Activated naive CD4-positive, alpha-beta T cell treated with anti-CD3 and anti-CD28 coated beads, Interleukin-2, amount 50 U/mL, for 24 hours (primary cell): Measurements from ENCODE around the gene TGFB1.

Experiments
- H3K27ac Mint-ChIP-seq: one replicate; pipeline ENCODE4 v1.8.0; 2021; ENCODE audit warnings: mild to moderate bottlenecking, mixed read lengths
- H3K27me3 Mint-ChIP-seq: one replicate; pipeline ENCODE4 v1.8.0; 2021; ENCODE audit warnings: mixed read lengths
- H3K36me3 Mint-ChIP-seq: one replicate; pipeline ENCODE4 v1.8.0; 2021; ENCODE audit warnings: mixed read lengths
- H3K4me1 Mint-ChIP-seq: one replicate; pipeline ENCODE4 v1.8.0; 2021; ENCODE audit warnings: mixed read lengths
- H3K4me3 Mint-ChIP-seq: one replicate; pipeline ENCODE4 v1.8.0; 2021; ENCODE audit warnings: mild to moderate bottlenecking, mixed read lengths
- H3K9me3 Mint-ChIP-seq: one replicate; pipeline ENCODE4 v1.8.0; 2021; ENCODE audit warnings: mixed read lengths

TGFB1 gene

GRCh38 chr19:41334793-41335192 is 18.9 kb downstream of the TGFB1 start:
- no peaks in the 10 kb centered on the region for H3K27me3 Mint-ChIP-seq
- H3K9me3 Mint-ChIP-seq, result no peaks in the 10 kb centered on the region
- peak overlapping the region; percentile 27 for H3K27ac Mint-ChIP-seq
- no peak overlapping the region for H3K4me3 Mint-ChIP-seq
- peaks cover 36% of the 10 kb centered on the region for H3K4me1 Mint-ChIP-seq
- H3K36me3 Mint-ChIP-seq, result peaks cover 12% of the 10 kb centered on the region

- Mint-ChIP-seq H3K4me1 (peaks cover 48% of the 10 kb centered on the region), H3K4me3 (no peak overlapping the region), H3K36me3 (peaks cover 10% of the 10 kb centered on the region), H3K27ac (no peak overlapping the region), H3K9me3 (no peaks in the 10 kb centered on the region), H3K27me3 (no peaks in the 10 kb centered on the region)
These were observed 21.3 kb downstream of the TGFB1 start for GRCh38 chr19:41332468-41332867.

GRCh38 chr19:41332000-41332399 is 21.7 kb downstream of the TGFB1 start:
- no peak overlapping the region for H3K4me3 Mint-ChIP-seq
- H3K36me3 Mint-ChIP-seq, result peaks cover 11% of the 10 kb centered on the region
- no peaks in the 10 kb centered on the region for H3K9me3 Mint-ChIP-seq
- no peaks in the 10 kb centered on the region for H3K27me3 Mint-ChIP-seq
- peaks cover 49% of the 10 kb centered on the region for H3K4me1 Mint-ChIP-seq
- H3K27ac Mint-ChIP-seq, result no peak overlapping the region

GRCh38 chr19:41330946-41331678 is 22.6 kb downstream of the TGFB1 start:
- H3K27me3 Mint-ChIP-seq, result no peaks in the 10 kb centered on the region
- no peak overlapping the region for H3K27ac Mint-ChIP-seq
- H3K9me3 Mint-ChIP-seq, result no peaks in the 10 kb centered on the region
- peaks cover 13% of the 10 kb centered on the region for H3K36me3 Mint-ChIP-seq
- H3K4me3 Mint-ChIP-seq, result no peak overlapping the region
- peaks cover 58% of the 10 kb centered on the region for H3K4me1 Mint-ChIP-seq

GRCh38 chr19:41330481-41330880 is 23.2 kb downstream of the TGFB1 start:
- peak overlapping the region; percentile 95 for H3K27ac Mint-ChIP-seq
- H3K4me1 Mint-ChIP-seq, result peaks cover 60% of the 10 kb centered on the region
- H3K36me3 Mint-ChIP-seq, result peaks cover 13% of the 10 kb centered on the region
- H3K4me3 Mint-ChIP-seq, result peak overlapping the region; percentile 15
- H3K9me3 Mint-ChIP-seq, result no peaks in the 10 kb centered on the region
- H3K27me3 Mint-ChIP-seq, result no peaks in the 10 kb centered on the region

- peak overlapping the region; percentile 85 for H3K4me3 Mint-ChIP-seq
- H3K9me3 Mint-ChIP-seq, result no peaks in the 10 kb centered on the region
- peaks cover 71% of the 10 kb centered on the region for H3K4me1 Mint-ChIP-seq
- H3K27me3 Mint-ChIP-seq, result no peaks in the 10 kb centered on the region
- peaks cover 13% of the 10 kb centered on the region for H3K36me3 Mint-ChIP-seq
- H3K27ac Mint-ChIP-seq, result peak overlapping the region; percentile 98
These were observed 24.9 kb downstream of the TGFB1 start for GRCh38 chr19:41328842-41329225.

GRCh38 chr19:41328157-41328841 is 25.4 kb downstream of the TGFB1 start:
- H3K27me3 Mint-ChIP-seq, result no peaks in the 10 kb centered on the region
- no peaks in the 10 kb centered on the region for H3K9me3 Mint-ChIP-seq
- H3K27ac Mint-ChIP-seq, result peak overlapping the region; percentile 98
- peaks cover 13% of the 10 kb centered on the region for H3K36me3 Mint-ChIP-seq
- peaks cover 72% of the 10 kb centered on the region for H3K4me1 Mint-ChIP-seq
- peak overlapping the region; percentile 85 for H3K4me3 Mint-ChIP-seq

- peak overlapping the region; percentile 85 for H3K4me3 Mint-ChIP-seq
- no peaks in the 10 kb centered on the region for H3K9me3 Mint-ChIP-seq
- peak overlapping the region; percentile 98 for H3K27ac Mint-ChIP-seq
- H3K4me1 Mint-ChIP-seq, result peaks cover 75% of the 10 kb centered on the region
- peaks cover 12% of the 10 kb centered on the region for H3K36me3 Mint-ChIP-seq
- no peaks in the 10 kb centered on the region for H3K27me3 Mint-ChIP-seq
These were observed 26.1 kb downstream of the TGFB1 start for GRCh38 chr19:41327576-41328156.

- Mint-ChIP-seq H3K9me3 (no peaks in the 10 kb centered on the region), H3K27me3 (no peaks in the 10 kb centered on the region), H3K27ac (peak overlapping the region; percentile 97), H3K36me3 (peaks cover 12% of the 10 kb centered on the region), H3K4me3 (peak overlapping the region; percentile 81), H3K4me1 (peaks cover 70% of the 10 kb centered on the region)
These were observed 26.6 kb downstream of the TGFB1 start for GRCh38 chr19:41327076-41327575.

- Mint-ChIP-seq H3K9me3 (no peaks in the 10 kb centered on the region), H3K4me3 (peak overlapping the region; percentile 81), H3K36me3 (peaks cover 6% of the 10 kb centered on the region), H3K27me3 (no peaks in the 10 kb centered on the region), H3K4me1 (peaks cover 63% of the 10 kb centered on the region), H3K27ac (peak overlapping the region; percentile 97)
These were observed 27.6 kb downstream of the TGFB1 start for GRCh38 chr19:41325947-41326706.

- H3K27ac Mint-ChIP-seq, result peak overlapping the region; percentile 85
These were observed 28.1 kb downstream of the TGFB1 start for GRCh38 chr19:41325640-41325946.

GRCh38 chr19:41324921-41325639 is 28.6 kb downstream of the TGFB1 start:
- Mint-ChIP-seq H3K27ac (peak overlapping the region; percentile 92), H3K4me1 (peaks cover 57% of the 10 kb centered on the region), H3K36me3 (peaks cover 3% of the 10 kb centered on the region), H3K9me3 (no peaks in the 10 kb centered on the region), H3K4me3 (no peak overlapping the region), H3K27me3 (no peaks in the 10 kb centered on the region)

More at GRCh38 chr19:41325640-41325946, 28.1 kb downstream of the TGFB1 start:
- Mint-ChIP-seq H3K4me3 (no peak overlapping the region), H3K4me1 (peaks cover 61% of the 10 kb centered on the region), H3K9me3 (no peaks in the 10 kb centered on the region), H3K36me3 (peaks cover 6% of the 10 kb centered on the region), H3K27me3 (no peaks in the 10 kb centered on the region)

GRCh38 chr19:41324231-41324702 is 29.5 kb downstream of the TGFB1 start:
- Mint-ChIP-seq H3K9me3 (no peaks in the 10 kb centered on the region), H3K27me3 (no peaks in the 10 kb centered on the region), H3K4me1 (peaks cover 57% of the 10 kb centered on the region), H3K27ac (peak overlapping the region; percentile 92), H3K36me3 (peaks cover 3% of the 10 kb centered on the region), H3K4me3 (no peak overlapping the region)

- H3K4me3 Mint-ChIP-seq, result no peak overlapping the region
- H3K27me3 Mint-ChIP-seq, result no peaks in the 10 kb centered on the region
- H3K9me3 Mint-ChIP-seq, result no peaks in the 10 kb centered on the region
- H3K27ac Mint-ChIP-seq, result peak overlapping the region; percentile 92
- peaks cover 3% of the 10 kb centered on the region for H3K36me3 Mint-ChIP-seq
- peaks cover 50% of the 10 kb centered on the region for H3K4me1 Mint-ChIP-seq
These were observed 30.1 kb downstream of the TGFB1 start for GRCh38 chr19:41323430-41324125.
